GM12878 (cell line): ENCODE data around the gene COL4A2. TPM values are rescaled to one million over a fixed set of nuclear protein-coding genes. Genes with fewer than 3 reads are reported as not detected.

Experiments
- ATAC-seq: fragments of 200-7000 bp; cut with Tn5 transposase; 3 replicates; pipeline ENCODE4 v1.9.1; 2020; ENCODE audit warnings: mild to moderate bottlenecking, moderate library complexity
- BruUV-seq: library from RNA; stranded (reverse); fragments of 400-500 nt; replicated peaks from 2 replicates; lab custom pipeline; 2021; lab: Mats Ljungman, UMichigan
- CTCF ChIA-PET: fragments of 300-600 bp; sonication (Branson Sonifier 250); formaldehyde crosslinking; extraction: SDS; loops from one replicate; lab custom pipeline; 2021; ENCODE audit warnings: inconsistent platforms; lab: Yijun Ruan, JAX
- POLR2A ChIA-PET: fragments of 350-600 bp; formaldehyde crosslinking; extraction: SDS; loops from one replicate; lab custom pipeline; 2021; ENCODE audit warnings: inconsistent platforms; lab: Charles Lee
- RAD21 ChIA-PET: fragments of 300-600 bp; sonication (Branson Sonifier 250); formaldehyde crosslinking; loops from one replicate; lab custom pipeline; 2023; ENCODE audit warnings: antibody characterized with exemption; ENCODE audit not compliant: unreplicated experiment; lab: Charles Lee
- SMC1A ChIA-PET: fragments of 300-600 bp; sonication (Branson Sonifier 250); formaldehyde crosslinking; loops from one replicate; lab custom pipeline; 2023; ENCODE audit not compliant: unreplicated experiment, uncharacterized antibody; lab: Charles Lee
- DNase-seq: peaks from one replicate; pipeline ENCODE4 v3.0.0-alpha.2; 2011; ENCODE audit warnings: low read depth, low spot score
- FAIRE-seq: peaks from 3 replicates; lab custom pipeline; 2011; peaks lifted over from hg19 to GRCh38; lab: Jason Lieb, UNC
- H2AFZ ChIP-seq: 2 replicates; pipeline ENCODE4 v1.6.0; 2011; ENCODE audit warnings: low read depth, low read length, control low read depth; ENCODE audit not compliant: control insufficient read depth
- H3K27ac ChIP-seq: 2 replicates; pipeline ENCODE4 v1.5.1; 2011; ENCODE audit warnings: control low read depth; ENCODE audit not compliant: control insufficient read depth, insufficient read depth
- H3K27me3 ChIP-seq, 2 experiments: replicated peaks in 1 of 2; 2 replicates each; pipeline versions ENCODE4 v1.6.0 to v1.6.1; 2011; ENCODE audit warnings: low read length in 1 of 2; ENCODE audit not compliant: control insufficient read depth in 2 of 2, insufficient read depth in 2 of 2
- H3K36me3 ChIP-seq, 2 experiments: 2 replicates each; pipeline ENCODE4 v1.5.1; 2011; ENCODE audit warnings: low read length in 1 of 2; ENCODE audit not compliant: control insufficient read depth in 2 of 2, insufficient read depth in 2 of 2
- H3K4me1 ChIP-seq: 2 replicates; pipeline ENCODE4 v1.6.1; 2011; ENCODE audit warnings: mild to moderate bottlenecking, low read length, moderate library complexity, mixed read lengths; ENCODE audit not compliant: control insufficient read depth, insufficient read depth
- H3K4me2 ChIP-seq: 2 replicates; pipeline ENCODE4 v1.6.0; 2011; ENCODE audit warnings: control low read depth; ENCODE audit not compliant: control insufficient read depth, insufficient read depth
- H3K4me3 ChIP-seq: fragments of 200-600 bp; sonication (generic); 2 replicates; pipeline ENCODE4 v1.5.1; 2016
- H3K79me2 ChIP-seq: 2 replicates; pipeline ENCODE4 v1.6.0; 2011; ENCODE audit warnings: low read length; ENCODE audit not compliant: control insufficient read depth, insufficient read depth
- H3K9ac ChIP-seq: 2 replicates; pipeline ENCODE4 v1.8.0; 2011; ENCODE audit warnings: low read length, control low read depth, mixed read lengths; ENCODE audit not compliant: control insufficient read depth, insufficient read depth
- H3K9me3 ChIP-seq: replicated peaks from 3 replicates; pipeline ENCODE4 v1.5.1; 2011; ENCODE audit warnings: mild to moderate bottlenecking, low read length; ENCODE audit not compliant: control insufficient read depth, insufficient read depth
- H4K20me1 ChIP-seq: 2 replicates; pipeline ENCODE4 v1.6.0; 2011; ENCODE audit not compliant: control insufficient read depth, insufficient read depth
- ASH2L ChIP-seq: fragments of 300-600, 200-600 bp; sonication (generic); IDR thresholded peaks from 2 replicates; pipeline ENCODE4 v1.6.1; 2017; ENCODE audit warnings: low read depth, mild to moderate bottlenecking, borderline replicate concordance
- ATF7 ChIP-seq: fragments of 450-650 bp; IDR thresholded peaks from 2 replicates; pipeline ENCODE4 v1.6.1; 2016; ENCODE audit warnings: low read depth, mild to moderate bottlenecking
- CEBPB ChIP-seq, 2 experiments: fragments of 150-350 bp in 1 of 2; IDR thresholded peaks; 2 replicates each; pipeline ENCODE4 v1.6.1; 2012 to 2014; ENCODE audit warnings: low read depth in 2 of 2, low read length in 2 of 2, borderline replicate concordance in 1 of 2, inconsistent platforms in 1 of 2
- HDAC2 ChIP-seq: fragments of 200-600 bp; sonication (generic); IDR thresholded peaks from 2 replicates; pipeline ENCODE4 v1.6.1; 2017
- JUND ChIP-seq: IDR thresholded peaks from 2 replicates; pipeline ENCODE4 v1.6.1; 2012; ENCODE audit warnings: low read depth, mild to moderate bottlenecking, low read length, improper control_type of control experiment, moderate library complexity
- KDM1A ChIP-seq: fragments of 200-600 bp; sonication (generic); IDR thresholded peaks from 2 replicates; pipeline ENCODE4 v1.6.1; 2016; ENCODE audit warnings: borderline replicate concordance
- LARP7 ChIP-seq: fragments of 450-650 bp; IDR thresholded peaks from 2 replicates; pipeline ENCODE4 v1.6.1; 2017; ENCODE audit warnings: mild to moderate bottlenecking
- MYC ChIP-seq: IDR thresholded peaks from 2 replicates; pipeline ENCODE4 v1.6.1; 2011; ENCODE audit warnings: mild to moderate bottlenecking, low read length, moderate library complexity, inconsistent platforms; ENCODE audit not compliant: insufficient read depth, insufficient replicate concordance, insufficient read length, severe bottlenecking
- NBN ChIP-seq: fragments of 450-650 bp; IDR thresholded peaks from 2 replicates; pipeline ENCODE4 v1.6.1; 2016
- SIN3A ChIP-seq: IDR thresholded peaks from 2 replicates; pipeline ENCODE4 v1.6.1; 2012; ENCODE audit warnings: low read depth, low read length, improper control_type of control experiment
- SREBF1 ChIP-seq: IDR thresholded peaks from 2 replicates; pipeline ENCODE4 v1.6.1; 2012; ENCODE audit warnings: mild to moderate bottlenecking, low read length
- YBX1 ChIP-seq: fragments of 450-650 bp; IDR thresholded peaks from 2 replicates; pipeline ENCODE4 v1.6.1; 2016; ENCODE audit warnings: antibody characterized with exemption
- ZNF217 ChIP-seq: fragments of 450-650 bp; IDR thresholded peaks from 2 replicates; pipeline ENCODE4 v1.6.1; 2017; ENCODE audit warnings: antibody characterized with exemption, mild to moderate bottlenecking
- ZNF384 ChIP-seq: IDR thresholded peaks from 2 replicates; pipeline ENCODE4 v1.6.1; 2012; ENCODE audit warnings: low read depth, mild to moderate bottlenecking, low read length, improper control_type of control experiment, borderline replicate concordance
- ZZZ3 ChIP-seq: IDR thresholded peaks from 2 replicates; pipeline ENCODE4 v1.6.1; 2011; ENCODE audit warnings: low read depth; ENCODE audit not compliant: control insufficient read depth, insufficient read length
- WGBS: methylation state at CpG from one replicate; pipeline ENCODE4 v1.1.6; 2016; ENCODE audit warnings: low lambda C conversion rate; ENCODE audit not compliant: insufficient replicate concordance, insufficient coverage; ENCODE audit errors: missing lambda C conversion rate; 5-methylcytosine and 5-hydroxymethylcytosine counted together
- in situ Hi-C: fragments of 300-500 bp; cut with MboI; formaldehyde crosslinking; loops from 9 replicates; pipeline ENCODE4 v1.14.3; 2018; ENCODE audit warnings: mixed read lengths
- intact Hi-C: fragments of 100-400 bp; cut with micrococcal nuclease; formaldehyde crosslinking; loops from one replicate; pipeline ENCODE4 v1.14.2; 2022; ENCODE audit not compliant: unreplicated experiment
- polyA plus RNA-seq, 11 experiments: library from polyadenylated mRNA; depleted of rRNA in 4 of 11; unstranded in 6 of 11; stranded (reverse) in 5 of 11; fragments of >200 nt; fragmentation: Nextera tagmentation in 4 of 11; fragmentation: Illumina TruSeq in 1 of 11; extraction: Ambion mirVana in 4 of 11; extraction: Trizol in 1 of 11; gene quantifications; 1 replicate in 1 of 11; 2 replicates in 10 of 11; pipeline versions ENCODE4 v1.2.1 to v1.2.3, GENCODE V29; 2011 to 2016; ENCODE audit warnings: inconsistent platforms in 2 of 11, missing spikeins in 2 of 11, low read depth in 1 of 11
- total RNA-seq, 4 experiments: library from RNA; depleted of rRNA in 3 of 4; stranded (reverse); fragments of >200 nt in 3 of 4; fragmentation: Illumina TruSeq in 1 of 4; extraction: Trizol in 1 of 4; gene quantifications; 2 replicates each; pipeline versions ENCODE4 v1.2.1 to v1.2.3, GENCODE V29; 2013 to 2021
- TF ChIP-seq, protein P1 (sequence below): IDR thresholded peaks from 2 replicates; pipeline ENCODE4 v1.6.1; 2011; ENCODE audit warnings: borderline replicate concordance, low read depth, mild to moderate bottlenecking, moderate library complexity, low read length; ENCODE audit not compliant: insufficient read depth, poor library complexity, severe bottlenecking
- TF ChIP-seq, protein P2 (sequence below): IDR thresholded peaks from 2 replicates; pipeline ENCODE4 v1.6.1; 2011; ENCODE audit warnings: low read depth, mild to moderate bottlenecking, low read length, moderate library complexity, borderline replicate concordance; ENCODE audit errors: extremely low read depth
- TF ChIP-seq, protein P3 (sequence below): IDR thresholded peaks from 2 replicates; pipeline ENCODE4 v1.6.1; 2012; ENCODE audit warnings: low read depth, low read length, improper control_type of control experiment
- TF ChIP-seq, protein P4 (sequence below): IDR thresholded peaks from 2 replicates; pipeline ENCODE4 v1.6.1; 2012; ENCODE audit warnings: low read depth, low read length, improper control_type of control experiment

The COL4A2 gene
- total and polyA plus RNA-seq, 10 of the 15 experiments (the other 5 are each of a cell fraction or from before 2014, with no cell fraction given): 0.16 to 1.6 (median 0.62) TPM; not detected in 3

DNA sequence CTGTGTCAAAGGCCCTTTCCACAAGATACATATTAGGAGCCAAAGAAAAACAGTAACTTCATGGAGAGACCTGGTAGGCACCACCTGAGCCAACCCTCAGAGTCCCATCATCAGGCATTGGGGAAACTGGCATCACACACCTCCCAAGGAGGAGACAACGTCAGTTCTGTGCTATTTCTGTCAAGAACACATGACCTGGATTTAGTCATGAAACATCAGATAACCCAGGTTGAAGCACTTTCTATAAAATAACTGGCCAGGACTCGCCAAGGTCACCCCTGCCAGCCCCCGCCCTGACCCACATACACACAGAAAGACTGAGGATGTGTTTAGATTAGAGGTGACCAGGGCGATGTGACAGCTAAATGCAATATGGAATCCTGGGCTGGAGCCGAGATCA lies 35.8 kb upstream of the COL4A2 start (continued):
- TF ChIP-seq, protein P1, sequence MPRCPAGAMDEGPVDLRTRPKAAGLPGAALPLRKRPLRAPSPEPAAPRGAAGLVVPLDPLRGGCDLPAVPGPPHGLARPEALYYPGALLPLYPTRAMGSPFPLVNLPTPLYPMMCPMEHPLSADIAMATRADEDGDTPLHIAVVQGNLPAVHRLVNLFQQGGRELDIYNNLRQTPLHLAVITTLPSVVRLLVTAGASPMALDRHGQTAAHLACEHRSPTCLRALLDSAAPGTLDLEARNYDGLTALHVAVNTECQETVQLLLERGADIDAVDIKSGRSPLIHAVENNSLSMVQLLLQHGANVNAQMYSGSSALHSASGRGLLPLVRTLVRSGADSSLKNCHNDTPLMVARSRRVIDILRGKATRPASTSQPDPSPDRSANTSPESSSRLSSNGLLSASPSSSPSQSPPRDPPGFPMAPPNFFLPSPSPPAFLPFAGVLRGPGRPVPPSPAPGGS: no peak
- no peak for TF ChIP-seq ZNF217

DNA sequence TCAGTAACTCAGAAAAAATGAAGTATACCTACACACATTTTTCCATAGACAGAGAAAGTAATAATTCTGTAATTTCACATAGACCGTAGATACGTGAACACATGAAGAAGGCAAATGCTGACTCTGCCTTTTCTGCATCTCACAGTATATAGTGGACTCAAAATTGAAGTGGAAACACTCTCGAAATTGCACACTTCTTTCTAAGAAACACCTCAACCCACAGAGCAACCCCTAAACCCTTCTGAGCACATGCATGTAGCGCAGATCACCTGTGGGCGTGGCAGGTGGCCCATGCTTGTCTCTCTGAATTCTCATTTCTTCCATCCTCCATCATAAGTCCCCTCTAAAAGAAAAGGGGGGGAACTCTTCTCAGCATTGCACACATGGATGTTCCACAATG lies 34.9 kb upstream of the COL4A2 start:
- Histone ChIP-seq H3K27me3 (peaks cover 3 to 4% of the 10 kb centered on the region in 2 experiments; a peak in 3 of 4 replicates), H3K9ac (no peak overlapping the region), H3K27ac (no peak overlapping the region), H3K9me3 (no peaks in the 10 kb centered on the region), H3K79me2 (no peaks in the 10 kb centered on the region), H3K4me2 (no peak overlapping the region), H2AFZ (no peak overlapping the region), H3K4me1 (no peaks in the 10 kb centered on the region), H3K36me3 (no peaks in the 10 kb centered on the region), H4K20me1 (no peaks in the 10 kb centered on the region), H3K4me3 (no peak overlapping the region)
- DNase-seq: no peak
- ChIA-PET CTCF (no interaction called here), SMC1A (no interaction called here), RAD21 (no interaction called here), POLR2A (no interaction called here)
- in situ Hi-C loops: no loop called here
- 51% methylated on average over 5 of the region's 5 CpGs for WGBS
- TF ChIP-seq ASH2L (no peak), ATF7 (no peak), ZZZ3 (no peak), KDM1A (no peak), NBN (no peak), MYC (no peak), JUND (no peak), SIN3A (no peak), ZNF384 (no peak), CEBPB (IDR thresholded peaks at IDR 0.05; ENCODE audit: borderline replicate concordance in 1 of 2, low read depth in 2 of 2, low read length in 2 of 2) (no peak), SREBF1 (no peak), HDAC2 (no peak), YBX1 (no peak), LARP7 (no peak)
- TF ChIP-seq, protein P2, sequence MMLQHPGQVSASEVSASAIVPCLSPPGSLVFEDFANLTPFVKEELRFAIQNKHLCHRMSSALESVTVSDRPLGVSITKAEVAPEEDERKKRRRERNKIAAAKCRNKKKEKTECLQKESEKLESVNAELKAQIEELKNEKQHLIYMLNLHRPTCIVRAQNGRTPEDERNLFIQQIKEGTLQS: no peak
- TF ChIP-seq, protein P3, sequence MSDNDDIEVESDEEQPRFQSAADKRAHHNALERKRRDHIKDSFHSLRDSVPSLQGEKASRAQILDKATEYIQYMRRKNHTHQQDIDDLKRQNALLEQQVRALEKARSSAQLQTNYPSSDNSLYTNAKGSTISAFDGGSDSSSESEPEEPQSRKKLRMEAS: no peak
- TF ChIP-seq, protein P4, sequence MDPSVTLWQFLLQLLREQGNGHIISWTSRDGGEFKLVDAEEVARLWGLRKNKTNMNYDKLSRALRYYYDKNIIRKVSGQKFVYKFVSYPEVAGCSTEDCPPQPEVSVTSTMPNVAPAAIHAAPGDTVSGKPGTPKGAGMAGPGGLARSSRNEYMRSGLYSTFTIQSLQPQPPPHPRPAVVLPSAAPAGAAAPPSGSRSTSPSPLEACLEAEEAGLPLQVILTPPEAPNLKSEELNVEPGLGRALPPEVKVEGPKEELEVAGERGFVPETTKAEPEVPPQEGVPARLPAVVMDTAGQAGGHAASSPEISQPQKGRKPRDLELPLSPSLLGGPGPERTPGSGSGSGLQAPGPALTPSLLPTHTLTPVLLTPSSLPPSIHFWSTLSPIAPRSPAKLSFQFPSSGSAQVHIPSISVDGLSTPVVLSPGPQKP: no peak
- ATAC-seq: no peak
- no TSS peak for BruUV-seq
- intact Hi-C loops: no loop called here
- no peak for FAIRE-seq
